ENCODE data around the gene CNIH1.
"Not testable (repeated sequence)": the region's sequence is repeated elsewhere in the genome, so short reads cannot be mapped to it uniquely, and the experiment has no call there.

Gene CNIH1

DNA sequence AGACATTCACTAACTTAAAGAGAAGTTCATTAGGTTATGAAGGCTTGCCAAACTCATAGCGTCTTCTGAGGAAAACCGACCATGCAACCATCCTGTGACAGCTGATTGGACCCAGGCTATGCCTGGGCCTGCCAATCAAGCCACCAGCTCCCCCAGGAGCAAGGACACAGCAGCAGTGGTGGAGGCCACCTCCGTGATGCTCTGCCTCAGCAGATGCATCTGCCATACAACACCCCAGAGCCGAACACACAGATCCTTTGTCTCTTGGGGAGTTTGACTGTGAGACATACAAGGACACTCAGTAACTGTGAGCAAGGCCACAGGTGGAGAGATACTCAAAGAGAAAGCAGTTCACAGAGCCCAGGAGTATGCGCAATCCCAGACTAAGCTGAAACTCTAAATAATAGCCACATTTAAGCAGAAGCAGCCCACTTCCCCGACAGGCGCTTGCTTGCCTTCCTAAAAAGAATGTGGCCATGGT is 10.0 kb upstream of the CNIH1 start:
- TF ChIP-seq, protein P1, sequence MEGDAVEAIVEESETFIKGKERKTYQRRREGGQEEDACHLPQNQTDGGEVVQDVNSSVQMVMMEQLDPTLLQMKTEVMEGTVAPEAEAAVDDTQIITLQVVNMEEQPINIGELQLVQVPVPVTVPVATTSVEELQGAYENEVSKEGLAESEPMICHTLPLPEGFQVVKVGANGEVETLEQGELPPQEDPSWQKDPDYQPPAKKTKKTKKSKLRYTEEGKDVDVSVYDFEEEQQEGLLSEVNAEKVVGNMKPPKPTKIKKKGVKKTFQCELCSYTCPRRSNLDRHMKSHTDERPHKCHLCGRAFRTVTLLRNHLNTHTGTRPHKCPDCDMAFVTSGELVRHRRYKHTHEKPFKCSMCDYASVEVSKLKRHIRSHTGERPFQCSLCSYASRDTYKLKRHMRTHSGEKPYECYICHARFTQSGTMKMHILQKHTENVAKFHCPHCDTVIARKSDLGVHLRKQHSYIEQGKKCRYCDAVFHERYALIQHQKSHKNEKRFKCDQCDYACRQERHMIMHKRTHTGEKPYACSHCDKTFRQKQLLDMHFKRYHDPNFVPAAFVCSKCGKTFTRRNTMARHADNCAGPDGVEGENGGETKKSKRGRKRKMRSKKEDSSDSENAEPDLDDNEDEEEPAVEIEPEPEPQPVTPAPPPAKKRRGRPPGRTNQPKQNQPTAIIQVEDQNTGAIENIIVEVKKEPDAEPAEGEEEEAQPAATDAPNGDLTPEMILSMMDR (IDR thresholded peaks at IDR 0.05; ENCODE audit: insufficient read depth, low read length, missing control alignments): no peak
- CTCF ChIA-PET: interaction anchor here (1.1 to 3.2 kb wide), 2 partner anchors 11 to 54 kb away, joined by 3 to 36 read pairs; partner anchors contain the start of genes CDKN3 and CNIH1
- no peak for DNase-seq (ENCODE audit: low read depth, low spot score)
- POLR2A ChIA-PET: no interaction called here
- H3K4me3 ChIP-seq (ENCODE audit: low read depth, low read length): no peak overlapping the region

DNA sequence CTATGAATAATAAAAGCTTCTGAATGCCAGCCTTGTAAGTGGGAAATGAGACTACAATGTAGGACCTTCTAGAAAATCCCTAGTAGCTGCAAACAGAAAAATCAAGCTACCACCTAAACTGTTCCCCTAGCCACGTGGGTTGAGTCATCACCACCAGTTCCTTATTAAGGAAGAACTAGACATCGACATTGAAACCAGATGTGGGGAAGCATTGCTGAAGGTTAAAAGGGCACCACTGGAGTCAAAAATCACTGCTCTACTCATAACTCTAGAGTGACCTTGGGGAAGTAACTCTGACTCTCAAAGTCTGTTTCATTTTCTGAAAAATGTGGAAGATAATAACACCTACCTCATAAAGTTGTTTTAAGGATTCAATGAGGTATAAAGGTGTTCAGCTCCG is 9.4 kb upstream of the CNIH1 start:
- no peak for DNase-seq (ENCODE audit: low read depth, low spot score)

DNA sequence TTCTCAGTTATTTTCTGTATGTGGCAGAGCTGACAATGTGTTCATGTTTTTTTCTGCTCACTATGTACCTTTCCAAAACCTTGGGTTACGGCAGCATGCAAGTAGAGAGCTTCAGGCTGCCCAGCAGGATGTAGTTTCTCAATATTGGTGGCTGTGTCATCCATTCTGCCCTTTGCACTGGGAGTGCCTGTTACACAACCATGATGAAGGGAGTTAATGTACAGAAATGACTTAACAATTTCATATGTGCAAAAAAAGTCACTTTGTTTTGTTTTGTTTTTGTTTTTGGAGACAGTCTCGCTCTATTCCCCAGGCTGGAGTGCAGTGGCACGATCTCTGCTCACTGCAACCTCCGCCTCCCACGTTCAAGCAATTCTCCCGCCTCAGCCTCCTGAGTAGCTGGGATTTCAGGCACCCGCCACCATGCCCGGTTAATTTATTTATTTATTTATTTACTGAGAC is 6.1 kb upstream of the CNIH1 start:
- DNase-seq (ENCODE audit: low read depth, low spot score): no peak
- ChIA-PET POLR2A (no interaction called here), CTCF (no interaction called here)
- TF ChIP-seq, protein P1 (IDR thresholded peaks at IDR 0.05; ENCODE audit: insufficient read depth, low read length, missing control alignments): no peak
- no peak overlapping the region for H3K4me3 ChIP-seq (ENCODE audit: low read depth, low read length)

More for the DNA sequence above, 9.4 kb upstream of the CNIH1 start:
- POLR2A ChIA-PET: no interaction called here
- TF ChIP-seq, protein P1 (IDR thresholded peaks at IDR 0.05; ENCODE audit: insufficient read depth, low read length, missing control alignments): no peak
- CTCF ChIA-PET: interaction anchor here (1.1 to 3.2 kb wide), 5 partner anchors 10 to 323 kb away, joined by 3 to 36 read pairs (median 4); partner anchors contain the start of genes CDKN3 and CNIH1
- H3K4me3 ChIP-seq (ENCODE audit: low read depth, low read length): no peak overlapping the region

DNA sequence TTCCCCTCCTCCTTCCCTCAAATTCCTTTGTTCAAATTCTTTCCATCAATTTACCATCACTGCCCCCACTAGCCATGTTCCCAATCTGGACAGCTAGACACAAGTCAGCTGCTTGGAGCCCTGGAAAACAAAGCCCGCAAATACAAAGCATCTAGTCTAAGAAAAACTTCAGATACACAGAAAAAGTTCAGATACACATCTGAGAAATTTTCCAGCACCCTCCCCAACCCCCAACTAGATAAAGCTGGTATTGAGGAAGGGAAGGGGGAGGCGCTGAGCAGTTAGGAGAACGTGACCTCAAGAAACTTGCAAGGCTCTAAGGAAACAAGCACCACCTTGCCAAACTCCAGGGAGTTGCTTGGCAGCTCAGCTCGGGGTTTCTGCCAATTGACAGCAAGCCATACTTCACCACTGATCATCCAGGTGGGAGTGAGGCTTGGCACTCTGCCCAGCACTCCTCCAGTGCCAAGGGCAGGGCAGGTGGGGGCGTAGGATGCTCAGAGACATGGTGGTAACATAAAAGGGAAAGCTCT is 5.1 kb upstream of the CNIH1 start:
- ChIA-PET CTCF (interaction anchor here (1.1 to 1.3 kb wide), 2 partner anchors 40 to 41 kb away, joined by 3 to 5 read pairs; no protein-coding TSS in a partner anchor), POLR2A (interaction anchor here (0.6 kb wide), 1 partner anchor 1561 kb away, joined by 3 read pairs; no protein-coding TSS in a partner anchor)
- TF ChIP-seq, protein P1 (IDR thresholded peaks at IDR 0.05; ENCODE audit: insufficient read depth, low read length, missing control alignments): no peak
- DNase-seq (ENCODE audit: low read depth, low spot score): no peak
- H3K4me3 ChIP-seq (ENCODE audit: low read depth, low read length): no peak overlapping the region

DNA sequence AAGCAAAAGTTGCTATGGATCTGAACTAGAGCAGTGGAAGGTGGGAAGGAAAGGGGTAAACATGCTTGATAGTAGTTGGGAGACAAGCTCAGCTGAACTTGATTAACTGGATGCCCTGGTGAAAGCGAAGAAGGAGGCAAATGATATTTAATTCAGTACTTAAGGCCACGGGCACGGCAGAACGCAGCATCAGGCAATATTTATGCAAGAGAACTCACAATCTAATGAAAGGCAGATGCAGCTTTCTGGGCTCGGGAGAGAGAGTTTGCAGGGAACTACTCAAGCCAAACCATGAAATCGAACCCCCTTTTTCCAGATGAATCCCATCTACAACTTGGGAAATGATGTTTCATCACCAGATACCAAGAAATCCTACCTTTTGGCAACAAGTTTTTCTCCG is 3.5 kb upstream of the CNIH1 start:
- no peak for DNase-seq (ENCODE audit: low read depth, low spot score)
- CTCF ChIA-PET: interaction anchor here (0.7 to 1.4 kb wide), 6 partner anchors 9 to 82 kb away, joined by 3 to 4 read pairs (median 3); no protein-coding TSS in a partner anchor
- TF ChIP-seq, protein P1 (IDR thresholded peaks at IDR 0.05; ENCODE audit: insufficient read depth, low read length, missing control alignments): no peak
- H3K4me3 ChIP-seq (ENCODE audit: low read depth, low read length): no peak overlapping the region
- POLR2A ChIA-PET: no interaction called here

DNA sequence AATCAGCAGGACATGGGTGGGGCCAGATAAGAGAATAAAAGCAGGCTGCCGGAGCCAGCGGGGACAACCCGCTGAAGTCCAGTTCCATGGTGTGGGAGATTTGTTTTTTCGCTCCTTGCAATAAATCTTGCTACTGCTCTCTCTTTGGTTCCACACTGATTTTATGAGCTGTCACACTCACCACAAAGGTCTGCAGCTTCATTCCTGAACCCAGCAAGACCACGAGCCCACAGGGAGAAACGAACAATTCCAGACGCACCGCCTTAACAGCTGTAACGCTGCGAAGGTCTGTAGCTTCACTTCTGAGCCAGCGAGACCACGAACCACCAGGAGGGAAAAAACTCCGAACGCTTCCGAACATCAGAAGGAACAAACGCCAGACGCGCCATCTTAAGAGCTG is 2.8 kb upstream of the CNIH1 start:
- POLR2A ChIA-PET: no interaction called here
- CTCF ChIA-PET: interaction anchor here (0.6 to 1.4 kb wide), 6 partner anchors 8 to 372 kb away, joined by 3 to 4 read pairs (median 3); no protein-coding TSS in a partner anchor
- TF ChIP-seq, protein P1 (IDR thresholded peaks at IDR 0.05; ENCODE audit: insufficient read depth, low read length, missing control alignments): no peak
- no peak overlapping the region for H3K4me3 ChIP-seq (ENCODE audit: low read depth, low read length)
- DNase-seq (ENCODE audit: low read depth, low spot score): no peak

DNA sequence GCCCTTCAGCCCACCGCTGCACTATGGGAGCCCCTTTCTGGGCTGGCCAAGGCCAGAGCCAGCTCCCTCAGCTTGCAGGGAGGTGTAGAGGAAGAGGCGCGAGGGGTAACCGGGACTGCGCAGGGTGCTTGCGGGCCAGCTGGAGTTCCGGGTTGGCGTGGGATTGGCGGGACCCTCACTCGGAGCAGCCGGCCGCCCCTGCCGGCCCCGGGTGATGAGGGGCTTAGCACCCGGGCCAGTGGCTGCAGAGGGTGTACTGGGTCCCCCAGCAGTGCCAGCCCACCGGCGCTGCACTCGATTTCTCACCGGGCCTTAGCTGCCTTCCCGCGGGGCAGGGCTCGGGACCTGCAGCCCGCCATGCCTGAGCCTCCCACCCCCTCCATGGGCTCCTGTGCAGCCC is 1.8 kb upstream of the CNIH1 start:
- POLR2A ChIA-PET; DNase-seq (ENCODE audit: low read depth, low spot score); H3K4me3 ChIP-seq (ENCODE audit: low read depth, low read length): not testable (repeated sequence)
- CTCF ChIA-PET: interaction anchor here (1.1 to 2.2 kb wide), 2 partner anchors 23 to 38 kb away, joined by 3 to 10 read pairs; no protein-coding TSS in a partner anchor
